ENCODE measurements around the gene OR2T29.
"Not testable (repeated sequence)": the region's sequence is repeated elsewhere in the genome, so short reads cannot be mapped to it uniquely, and the experiment has no call there.

OR2T29 gene

GRCh38 chr1:248521856-248522255 is 40.7 kb downstream of the OR2T29 start:
- Histone ChIP-seq H3K36me3 (ENCODE audit: insufficient read depth, low read length) (no peaks in the 10 kb centered on the region), H3K27ac (no peak overlapping the region), H3K4me3 (no peak overlapping the region), H3K9ac (ENCODE audit: insufficient read length) (no peak overlapping the region), H3K9me3 (ENCODE audit: low read depth, low read length) (no peaks in the 10 kb centered on the region)
- DNase-seq (ENCODE audit: low read depth, low spot score), result no peak
- TF ChIP-seq EZH2 (IDR thresholded peaks at IDR 0.05) (no peak), FOXP2 (optimal IDR thresholded peaks at IDR 0.05; ENCODE audit: control extremely low read depth, extremely low read length, insufficient read depth) (no peak), POLR2AphosphoS5 (IDR thresholded peaks at IDR 0.05; ENCODE audit: borderline replicate concordance, low read depth, low read length) (no peak)

- DNase-seq (ENCODE audit: low read depth, low spot score); H3K27ac ChIP-seq; H3K4me3 ChIP-seq; H3K36me3 ChIP-seq (ENCODE audit: insufficient read depth, low read length); H3K9me3 ChIP-seq (ENCODE audit: low read depth, low read length); H3K9ac ChIP-seq (ENCODE audit: insufficient read length): not testable (repeated sequence)
Measured at GRCh38 chr1:248510217-248510616, 52.4 kb downstream of the OR2T29 start.

DNA sequence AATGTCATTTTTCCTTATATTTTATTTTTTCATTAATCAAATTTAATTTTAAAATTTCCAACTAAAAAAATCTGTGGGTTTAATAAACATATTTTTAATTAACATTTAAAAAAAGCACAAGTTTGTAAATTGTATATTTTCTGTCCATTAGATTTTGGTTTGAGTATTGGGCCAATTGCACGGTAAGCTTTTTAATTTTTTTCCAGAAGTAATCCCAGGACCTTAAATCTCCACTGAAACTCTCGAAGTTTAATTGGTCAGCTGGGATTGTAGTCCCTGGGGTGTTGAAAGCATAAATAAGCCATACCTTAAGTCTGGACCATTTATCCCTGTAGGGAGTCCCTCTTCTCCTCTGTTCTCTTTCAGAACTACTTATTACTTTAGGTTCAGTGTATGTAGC is 54.8 kb downstream of the OR2T29 start, which contains the start of gene OR2G6:
OR2G6 (plus strand) TSS at position 301 of the 400 bp plus-strand sequence. CDS start 13,574 bp downstream, outside the sequence.
- not testable (repeated sequence) for H3K4me3 ChIP-seq; H3K9ac ChIP-seq (ENCODE audit: insufficient read length); DNase-seq (ENCODE audit: low read depth, low spot score); H3K36me3 ChIP-seq (ENCODE audit: insufficient read depth, low read length); H3K27ac ChIP-seq; H3K9me3 ChIP-seq (ENCODE audit: low read depth, low read length)

Measured in SK-N-MC (cell line).